GM18508 (cell line): Measurements from ENCODE around the gene FUT1.

Experiments
- ATAC-seq: cut with Tn5 transposase; IDR thresholded peaks from one replicate; pipeline ENCODE4 v1.9.1; 2021; ENCODE audit warnings: moderate number of reproducible peaks; ENCODE audit not compliant: insufficient read depth, unreplicated experiment

Gene FUT1

GRCh38 chr19:48745208-48745995, 7.0 kb downstream of the FUT1 start:
- no peak for ATAC-seq

- no peak for ATAC-seq
These were observed 10.3 kb downstream of the FUT1 start for GRCh38 chr19:48742096-48742495.

- ATAC-seq: no peak
These were observed 11.1 kb downstream of the FUT1 start for GRCh38 chr19:48741129-48741999.

GRCh38 chr19:48740164-48740972, 12.1 kb downstream of the FUT1 start, which contains the start of gene RASIP1:
Gene RASIP1 (minus strand): TSS chr19:48740610. CDS start chr19:48740282, 328 bp downstream.
- ATAC-seq: no peak

GRCh38 chr19:48739404-48740163, 12.9 kb downstream of the FUT1 start:
- ATAC-seq: no peak

DNA sequence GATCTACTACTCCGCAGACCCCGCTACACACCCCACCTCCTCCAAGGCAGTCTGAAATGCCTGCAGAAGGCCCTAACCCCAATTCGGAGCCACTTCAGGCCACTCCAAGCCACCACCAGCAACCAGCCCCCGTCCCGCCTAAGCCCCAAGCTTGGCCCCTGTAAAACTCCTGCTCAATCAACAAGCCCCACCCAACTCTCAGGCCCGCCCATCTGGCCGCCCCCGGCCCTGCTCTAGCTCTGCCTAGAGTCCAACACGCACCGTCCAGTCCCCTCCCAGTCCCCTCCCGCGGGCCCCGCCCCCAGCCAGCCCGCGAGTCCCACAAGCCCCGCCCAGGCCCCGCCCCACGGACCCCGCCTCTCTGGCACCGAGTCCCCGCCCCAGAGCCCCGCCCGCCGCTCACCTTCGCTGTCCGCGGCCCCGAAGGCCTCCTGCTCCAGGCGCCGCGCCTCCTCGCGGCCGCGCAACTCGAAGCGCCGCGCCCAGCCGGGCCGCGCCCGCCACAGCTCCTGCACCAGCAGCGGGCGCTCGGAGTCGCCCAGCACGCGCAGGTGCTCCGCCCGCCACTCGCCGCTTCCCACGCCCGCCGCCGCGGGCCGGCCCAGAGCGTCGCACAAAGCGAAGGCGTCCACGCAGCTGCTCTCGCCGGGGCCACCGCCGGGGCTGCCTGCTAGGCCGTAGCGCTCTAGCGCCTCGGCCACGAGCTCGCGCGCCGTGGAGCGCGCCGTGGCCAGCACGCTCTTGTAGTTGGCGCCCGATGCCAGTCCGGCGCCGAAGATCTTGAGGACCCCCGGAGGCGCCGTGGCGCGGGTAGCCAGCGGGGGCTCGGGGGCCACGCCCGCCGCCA, 13.7 kb downstream of the FUT1 start:
- no peak for ATAC-seq

DNA sequence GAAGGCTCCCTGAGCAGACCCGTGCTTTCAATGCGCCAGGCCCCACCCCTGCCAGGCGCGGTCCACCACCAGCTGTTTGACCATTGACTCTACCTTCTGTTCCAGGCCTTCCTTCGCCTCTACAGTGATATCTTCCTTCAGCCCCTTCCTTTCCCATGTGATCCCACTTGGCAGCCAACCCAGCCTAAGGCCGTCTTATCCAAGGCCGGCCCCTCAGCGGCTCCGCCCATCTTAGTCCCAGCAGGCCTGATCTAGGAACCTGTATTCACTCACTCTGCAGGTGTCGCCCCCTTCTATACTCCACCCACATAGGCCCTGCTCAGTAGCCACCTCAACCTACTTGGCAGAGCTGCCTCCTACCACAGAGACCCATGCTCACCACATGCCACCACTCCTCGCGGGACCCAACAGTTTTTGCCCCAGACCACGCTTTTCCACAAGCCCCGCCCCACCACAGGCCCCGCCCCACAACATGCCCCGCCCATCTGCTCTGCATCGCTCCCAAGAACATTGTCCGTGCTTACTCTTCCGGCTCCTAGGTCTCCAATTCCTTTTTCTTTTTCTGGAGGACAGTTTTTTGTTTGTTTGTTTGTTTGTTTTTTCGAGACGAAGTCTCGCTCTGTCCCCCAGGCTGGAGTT, 15.0 kb downstream of the FUT1 start:
- no peak for ATAC-seq

- no peak for ATAC-seq
These were observed 17.3 kb downstream of the FUT1 start for GRCh38 chr19:48735031-48735615.

DNA sequence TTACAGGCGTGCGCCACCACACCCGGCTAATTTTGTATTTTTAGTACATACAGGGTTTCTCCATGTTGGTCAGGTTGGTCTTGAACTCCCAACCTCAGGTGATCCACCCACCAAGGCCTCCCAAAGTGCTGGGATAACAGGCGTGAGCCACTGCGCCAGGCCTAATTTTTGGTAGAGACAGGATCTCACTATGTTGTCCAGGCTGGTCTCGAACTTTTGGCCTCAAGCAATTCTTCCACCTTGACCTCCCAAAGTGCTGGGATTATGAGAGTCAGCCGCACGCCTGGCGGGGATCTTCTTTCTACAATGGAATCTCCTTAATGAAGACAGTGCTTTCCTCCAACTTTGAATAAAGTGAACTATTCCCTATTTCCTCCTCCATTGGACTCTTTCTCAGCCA, 17.8 kb downstream of the FUT1 start:
- no peak for ATAC-seq

DNA sequence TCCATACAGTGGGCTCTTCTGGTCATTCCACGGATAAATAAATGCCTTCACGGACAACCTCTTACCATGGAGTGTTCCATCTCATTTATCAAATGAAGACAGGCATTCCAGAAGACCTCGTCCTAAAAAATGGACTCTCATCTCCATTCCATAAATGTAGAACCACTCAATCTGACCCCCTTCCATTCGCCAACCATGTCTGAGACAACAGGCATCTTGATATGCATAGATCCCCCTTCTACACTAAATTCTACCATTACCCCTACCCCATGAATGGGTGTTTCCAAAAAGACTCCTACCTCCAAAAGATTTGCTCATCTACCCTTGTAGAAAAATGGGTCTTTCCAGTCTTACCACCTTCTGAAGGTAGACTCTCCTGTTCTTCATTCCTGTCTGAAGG, 21.0 kb downstream of the FUT1 start:
- ATAC-seq: no peak

GRCh38 chr19:48728911-48729664, 23.4 kb downstream of the FUT1 start:
- no peak for ATAC-seq

- ATAC-seq: no peak
These were observed 25.9 kb downstream of the FUT1 start for GRCh38 chr19:48726556-48726955.

- no peak for ATAC-seq
These were observed 27.4 kb downstream of the FUT1 start for GRCh38 chr19:48724796-48725753.

DNA sequence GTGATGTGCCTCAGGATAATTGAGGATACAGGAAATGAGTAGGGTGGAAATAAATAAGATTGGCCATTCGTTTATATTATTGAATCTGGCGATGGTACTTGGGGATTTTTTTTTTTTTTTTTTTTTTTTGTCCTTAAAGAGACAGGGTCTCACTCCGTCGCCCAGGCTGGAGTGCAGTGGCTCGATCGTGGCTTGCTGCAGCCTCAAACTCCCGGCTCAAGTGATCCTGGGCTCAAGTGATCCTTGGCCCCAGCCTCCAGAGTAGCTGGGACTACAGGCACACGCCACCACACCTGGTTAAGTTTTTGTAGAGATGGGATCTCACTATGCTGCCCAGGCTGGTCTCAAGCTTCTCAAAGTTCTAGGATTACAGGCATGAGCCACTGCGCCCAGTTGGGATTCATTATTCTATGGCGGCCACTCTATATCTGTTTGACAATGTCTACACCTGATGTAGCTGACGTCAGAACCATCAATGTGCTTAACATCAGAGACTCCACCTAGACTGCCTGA, 30.2 kb downstream of the FUT1 start:
- no peak for ATAC-seq

DNA sequence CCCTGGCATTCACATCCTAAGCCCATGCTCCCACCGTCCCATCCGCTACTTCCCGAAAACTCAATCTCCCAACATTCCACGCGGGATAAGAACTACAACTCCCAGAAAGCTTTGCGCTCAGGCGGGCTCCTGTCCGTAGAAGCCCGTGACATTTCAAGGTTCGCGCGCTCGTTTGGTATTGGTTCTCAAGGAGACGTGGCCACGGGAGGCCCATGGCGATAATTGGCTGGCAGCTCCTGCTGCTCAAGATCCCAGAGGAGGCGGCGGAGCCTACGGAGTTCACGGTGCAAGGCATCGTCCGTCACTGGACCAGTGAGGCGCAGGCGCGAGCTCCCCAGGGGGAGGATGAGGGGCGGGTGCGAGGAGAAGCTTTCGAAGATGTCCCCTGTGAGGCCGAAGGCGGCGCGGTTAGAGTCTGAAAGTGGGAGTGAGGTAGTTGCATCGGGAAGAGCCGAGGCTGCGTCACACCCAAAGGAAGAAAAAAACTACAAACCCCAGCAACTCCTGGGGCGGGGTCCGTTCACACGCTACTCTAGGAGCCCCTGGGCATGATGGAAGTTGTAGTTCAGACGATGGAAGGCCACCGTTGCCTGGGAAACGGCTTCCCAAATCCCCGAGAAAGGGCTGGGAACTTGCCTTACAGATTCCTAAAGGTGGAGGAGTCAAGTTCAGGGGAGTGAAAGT, 31.7 kb downstream of the FUT1 start:
- ATAC-seq: peak; percentile 44

DNA sequence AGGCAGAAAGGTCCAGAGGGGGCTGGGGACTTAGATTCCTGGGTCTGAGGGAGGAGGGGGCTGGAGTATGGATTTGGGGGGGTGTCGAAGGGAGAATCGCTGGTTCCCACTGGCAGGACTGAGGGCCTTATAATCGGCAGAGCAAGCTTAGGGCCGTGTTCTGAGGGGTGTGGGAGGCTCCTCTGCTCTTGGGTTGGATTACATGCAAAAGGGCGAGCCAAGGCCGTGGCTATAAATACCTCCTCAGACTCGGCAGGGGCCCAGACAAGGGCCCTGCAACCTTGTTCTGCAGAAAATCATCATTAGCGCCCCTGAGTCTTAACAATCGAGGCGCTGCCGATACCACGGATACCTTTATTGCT, 32.2 kb downstream of the FUT1 start:
- ATAC-seq: no peak
